ENCODE measurements around the gene C5orf58.

DNA sequence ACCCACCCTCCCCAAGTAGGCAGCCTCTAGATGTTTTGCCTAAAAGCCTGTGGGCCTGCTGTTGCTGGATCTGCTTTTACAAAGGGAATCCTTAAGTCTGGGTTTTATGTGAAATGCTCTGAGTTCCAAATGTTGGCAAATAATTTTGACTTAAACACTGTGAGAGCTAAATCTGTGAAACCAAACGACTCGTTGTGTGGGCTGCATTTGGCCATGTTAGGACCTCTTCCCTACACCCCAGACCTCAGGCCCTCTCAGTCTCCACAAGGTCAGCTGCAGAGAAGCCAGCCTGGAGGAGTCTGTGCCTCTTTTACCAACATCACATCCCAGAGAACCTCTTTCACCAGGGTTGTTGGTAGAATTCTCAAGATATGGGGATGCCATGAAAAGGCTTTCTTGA, 55.4 kb downstream of the C5orf58 start:
- TF ChIP-seq, protein P1, sequence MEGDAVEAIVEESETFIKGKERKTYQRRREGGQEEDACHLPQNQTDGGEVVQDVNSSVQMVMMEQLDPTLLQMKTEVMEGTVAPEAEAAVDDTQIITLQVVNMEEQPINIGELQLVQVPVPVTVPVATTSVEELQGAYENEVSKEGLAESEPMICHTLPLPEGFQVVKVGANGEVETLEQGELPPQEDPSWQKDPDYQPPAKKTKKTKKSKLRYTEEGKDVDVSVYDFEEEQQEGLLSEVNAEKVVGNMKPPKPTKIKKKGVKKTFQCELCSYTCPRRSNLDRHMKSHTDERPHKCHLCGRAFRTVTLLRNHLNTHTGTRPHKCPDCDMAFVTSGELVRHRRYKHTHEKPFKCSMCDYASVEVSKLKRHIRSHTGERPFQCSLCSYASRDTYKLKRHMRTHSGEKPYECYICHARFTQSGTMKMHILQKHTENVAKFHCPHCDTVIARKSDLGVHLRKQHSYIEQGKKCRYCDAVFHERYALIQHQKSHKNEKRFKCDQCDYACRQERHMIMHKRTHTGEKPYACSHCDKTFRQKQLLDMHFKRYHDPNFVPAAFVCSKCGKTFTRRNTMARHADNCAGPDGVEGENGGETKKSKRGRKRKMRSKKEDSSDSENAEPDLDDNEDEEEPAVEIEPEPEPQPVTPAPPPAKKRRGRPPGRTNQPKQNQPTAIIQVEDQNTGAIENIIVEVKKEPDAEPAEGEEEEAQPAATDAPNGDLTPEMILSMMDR (IDR thresholded peaks at IDR 0.05; ENCODE audit: low read depth, low read length) = no peak
- TF ChIP-seq POLR2A (IDR thresholded peaks at IDR 0.05; ENCODE audit: extremely low read depth, insufficient read length) (no peak), MYC (IDR thresholded peaks at IDR 0.05; ENCODE audit: low read depth, low read length) (no peak)
- TF ChIP-seq, protein P2, sequence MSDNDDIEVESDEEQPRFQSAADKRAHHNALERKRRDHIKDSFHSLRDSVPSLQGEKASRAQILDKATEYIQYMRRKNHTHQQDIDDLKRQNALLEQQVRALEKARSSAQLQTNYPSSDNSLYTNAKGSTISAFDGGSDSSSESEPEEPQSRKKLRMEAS (IDR thresholded peaks at IDR 0.05; ENCODE audit: low read depth, low read length) = no peak

All from NB4 (cell line).